ENCODE measurements around the gene MROH7. TPM values are rescaled to one million over a fixed set of nuclear protein-coding genes. Genes with fewer than 3 reads are reported as not detected.

Gene MROH7
- total RNA-seq, 1 experiment from 2014 or later, result not detected

DNA sequence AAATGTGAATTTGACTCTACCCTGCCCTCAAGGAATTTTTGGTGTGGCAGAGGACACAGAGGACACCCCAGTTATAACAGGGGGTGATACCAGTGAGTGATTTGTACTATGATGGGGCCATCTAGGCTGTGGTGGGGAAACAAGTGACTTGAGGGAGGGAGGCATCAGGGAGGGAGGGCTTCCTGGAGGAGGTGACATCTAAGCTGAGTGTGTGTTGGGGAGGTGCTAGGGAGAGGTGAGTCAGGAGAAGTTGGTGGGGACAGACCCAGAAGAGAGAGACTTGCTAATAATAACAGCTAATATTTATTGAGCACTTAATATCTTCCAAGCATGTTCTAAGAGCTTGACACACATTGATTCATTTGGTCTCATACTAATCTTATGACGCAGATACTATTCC, 54.2 kb downstream of the MROH7 start:
- intact Hi-C loops (cut with micrococcal nuclease; ENCODE audit: unreplicated experiment), result no loop called here
- Histone ChIP-seq H4K20me1 (ENCODE audit: insufficient read depth) (no peaks in the 10 kb centered on the region), H2AFZ (no peak overlapping the region), H3K9me3 (ENCODE audit: insufficient read depth, low read depth) (no peaks in the 10 kb centered on the region), H3K27ac (no peak overlapping the region), H3K79me2 (ENCODE audit: low read depth) (no peaks in the 10 kb centered on the region), H3K4me1 (replicated peaks; ENCODE audit: insufficient read depth) (no peaks in the 10 kb centered on the region), H3F3A (ENCODE audit: insufficient read depth, low read depth) (no peaks in the 10 kb centered on the region), H3K4me3 (no peak overlapping the region), H3K4me2 (no peak overlapping the region), H3K9me2 (ENCODE audit: insufficient read depth) (no peaks in the 10 kb centered on the region), H3K27me3 (ENCODE audit: insufficient read depth, low read depth) (peaks cover 40% of the 10 kb centered on the region), H3K36me3 (ENCODE audit: low read depth) (no peaks in the 10 kb centered on the region)
- DNase-seq, result no peak
- CTCF ChIA-PET, result no interaction called here
- no peak for TF ChIP-seq EZH2 (IDR thresholded peaks at IDR 0.05; ENCODE audit: low read depth)
- TF ChIP-seq, protein P1, sequence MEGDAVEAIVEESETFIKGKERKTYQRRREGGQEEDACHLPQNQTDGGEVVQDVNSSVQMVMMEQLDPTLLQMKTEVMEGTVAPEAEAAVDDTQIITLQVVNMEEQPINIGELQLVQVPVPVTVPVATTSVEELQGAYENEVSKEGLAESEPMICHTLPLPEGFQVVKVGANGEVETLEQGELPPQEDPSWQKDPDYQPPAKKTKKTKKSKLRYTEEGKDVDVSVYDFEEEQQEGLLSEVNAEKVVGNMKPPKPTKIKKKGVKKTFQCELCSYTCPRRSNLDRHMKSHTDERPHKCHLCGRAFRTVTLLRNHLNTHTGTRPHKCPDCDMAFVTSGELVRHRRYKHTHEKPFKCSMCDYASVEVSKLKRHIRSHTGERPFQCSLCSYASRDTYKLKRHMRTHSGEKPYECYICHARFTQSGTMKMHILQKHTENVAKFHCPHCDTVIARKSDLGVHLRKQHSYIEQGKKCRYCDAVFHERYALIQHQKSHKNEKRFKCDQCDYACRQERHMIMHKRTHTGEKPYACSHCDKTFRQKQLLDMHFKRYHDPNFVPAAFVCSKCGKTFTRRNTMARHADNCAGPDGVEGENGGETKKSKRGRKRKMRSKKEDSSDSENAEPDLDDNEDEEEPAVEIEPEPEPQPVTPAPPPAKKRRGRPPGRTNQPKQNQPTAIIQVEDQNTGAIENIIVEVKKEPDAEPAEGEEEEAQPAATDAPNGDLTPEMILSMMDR (conservative IDR thresholded peaks at IDR 0.05), result no peak
- BruUV-seq (replicated peaks), result no TSS peak
- POLR2A ChIA-PET (ENCODE audit: unreplicated experiment), result no interaction called here

DNA sequence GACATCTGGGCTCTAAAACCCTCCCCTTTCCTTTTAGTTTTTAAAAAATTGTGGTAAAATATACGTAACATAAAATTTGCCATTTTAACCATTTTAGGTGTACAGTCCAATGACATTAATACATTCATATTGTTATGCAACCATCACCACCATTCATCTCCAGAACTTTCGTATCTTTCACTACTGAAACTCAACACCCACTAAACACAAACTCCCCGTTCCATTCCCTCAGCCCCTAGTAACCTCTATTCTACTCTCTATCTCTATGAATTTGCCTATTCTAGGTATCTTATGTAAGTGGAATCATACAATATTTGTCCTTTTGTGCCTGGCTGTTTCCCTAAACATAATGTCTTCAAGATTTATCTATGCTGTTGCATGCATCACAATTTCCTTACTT, 54.7 kb downstream of the MROH7 start:
- Histone ChIP-seq H3F3A (ENCODE audit: insufficient read depth, low read depth) (no peaks in the 10 kb centered on the region), H3K27ac (no peak overlapping the region), H3K9me3 (ENCODE audit: insufficient read depth, low read depth) (no peaks in the 10 kb centered on the region), H3K4me2 (no peak overlapping the region), H3K4me1 (replicated peaks; ENCODE audit: insufficient read depth) (no peaks in the 10 kb centered on the region), H3K27me3 (ENCODE audit: insufficient read depth, low read depth) (peaks cover 42% of the 10 kb centered on the region), H3K79me2 (ENCODE audit: low read depth) (no peaks in the 10 kb centered on the region), H2AFZ (no peak overlapping the region), H3K4me3 (no peak overlapping the region), H3K36me3 (ENCODE audit: low read depth) (no peaks in the 10 kb centered on the region), H4K20me1 (ENCODE audit: insufficient read depth) (no peaks in the 10 kb centered on the region), H3K9me2 (ENCODE audit: insufficient read depth) (no peaks in the 10 kb centered on the region)
- TF ChIP-seq, protein P1 (conservative IDR thresholded peaks at IDR 0.05), result no peak
- no peak for TF ChIP-seq EZH2 (IDR thresholded peaks at IDR 0.05; ENCODE audit: low read depth)
- intact Hi-C loops (cut with micrococcal nuclease; ENCODE audit: unreplicated experiment), result no loop called here
- ChIA-PET CTCF (no interaction called here), POLR2A (ENCODE audit: unreplicated experiment) (no interaction called here)
- BruUV-seq (replicated peaks), result no TSS peak
- DNase-seq, result no peak

DNA sequence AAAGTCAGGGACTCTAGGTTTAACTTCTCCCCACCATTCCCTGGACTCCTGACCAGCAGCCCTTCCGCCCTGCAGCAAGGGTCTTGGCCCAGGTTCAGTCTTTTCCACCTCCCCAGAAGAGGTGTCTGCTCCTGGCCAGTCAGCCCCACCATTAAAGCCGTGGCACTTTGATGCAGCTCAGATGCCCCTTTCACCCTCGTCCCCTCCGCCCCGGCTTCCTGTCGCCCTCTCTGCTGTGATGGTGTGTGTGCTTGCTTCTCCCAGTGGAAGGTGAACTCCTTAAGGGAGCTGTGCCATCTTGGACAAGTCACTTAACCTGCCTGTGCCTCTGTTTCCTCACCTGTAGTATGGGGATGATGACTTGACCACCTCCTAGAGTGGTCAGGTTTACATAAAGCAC, 56.3 kb downstream of the MROH7 start:
- H3K36me3 ChIP-seq (ENCODE audit: low read depth), result no peaks in the 10 kb centered on the region
- peaks cover 57% of the 10 kb centered on the region for H3K27me3 ChIP-seq (ENCODE audit: insufficient read depth, low read depth)
- no peak for DNase-seq
- ChIA-PET CTCF (no interaction called here), POLR2A (ENCODE audit: unreplicated experiment) (interaction anchor here (0.6 kb wide), 1 partner anchor 241 kb away, joined by 4 read pairs; no protein-coding TSS in a partner anchor)
- no TSS peak for BruUV-seq (replicated peaks)
- no peak for TF ChIP-seq EZH2 (IDR thresholded peaks at IDR 0.05; ENCODE audit: low read depth)
- TF ChIP-seq, protein P1 (conservative IDR thresholded peaks at IDR 0.05), result no peak
- H3K27ac ChIP-seq, result no peak overlapping the region
- H3K9me2 ChIP-seq (ENCODE audit: insufficient read depth), result no peaks in the 10 kb centered on the region
- H3K79me2 ChIP-seq (ENCODE audit: low read depth), result no peaks in the 10 kb centered on the region
- no peak overlapping the region for H3K4me2 ChIP-seq
- H4K20me1 ChIP-seq (ENCODE audit: insufficient read depth), result no peaks in the 10 kb centered on the region
- intact Hi-C loops (cut with micrococcal nuclease; ENCODE audit: unreplicated experiment), result no loop called here
- H3F3A ChIP-seq (ENCODE audit: insufficient read depth, low read depth), result no peaks in the 10 kb centered on the region
- no peak overlapping the region for H3K4me3 ChIP-seq
- H3K4me1 ChIP-seq (replicated peaks; ENCODE audit: insufficient read depth), result no peaks in the 10 kb centered on the region
- no peak overlapping the region for H2AFZ ChIP-seq
- H3K9me3 ChIP-seq (ENCODE audit: insufficient read depth, low read depth), result no peaks in the 10 kb centered on the region

Data from PC-9 (cell line).